ENCODE data around the gene THBS4. TPM values are rescaled to one million over a fixed set of nuclear protein-coding genes. Genes with fewer than 3 reads are reported as not detected.

Gene THBS4
- total RNA-seq, 2 donors from 2014 or later: 18.4 to 20.8 TPM

- DNase-seq: no peak
- Histone ChIP-seq H3K4me3 (no peak overlapping the region), H3K9me3 (no peaks in the 10 kb centered on the region), H3K27ac (no peak overlapping the region), H3K36me3 (replicated peaks in 1 of 2; ENCODE audit: insufficient read depth in 1 of 2, low read depth in 2 of 2) (no peaks in the 10 kb centered on the region), H3K27me3 (no peaks in the 10 kb centered on the region), H3K4me1 (no peaks in the 10 kb centered on the region)
- WGBS, 2 donors: 72 to 73% methylated on average over 4 of the region's 4 CpGs
- intact Hi-C loops (cut with DNase I): no loop called here
- ATAC-seq: no peak
- TF ChIP-seq POLR2A (IDR thresholded peaks at IDR 0.05) (no peak), CTCF (IDR thresholded peaks at IDR 0.05) (no peak)
Observed at GRCh38 chr5:80060966-80061365, 25.8 kb downstream of the THBS4 start.

GRCh38 chr5:80061547-80061946, 26.4 kb downstream of the THBS4 start:
- 71 to 84% methylated on average over 4 of the region's 4 CpGs for WGBS, 2 donors
- no peak for DNase-seq
- Histone ChIP-seq H3K36me3 (replicated peaks in 1 of 2; ENCODE audit: insufficient read depth in 1 of 2, low read depth in 2 of 2) (no peaks in the 10 kb centered on the region), H3K27me3 (no peaks in the 10 kb centered on the region), H3K27ac (no peak overlapping the region), H3K4me3 (no peak overlapping the region), H3K9me3 (no peaks in the 10 kb centered on the region), H3K4me1 (no peaks in the 10 kb centered on the region)
- no peak for ATAC-seq
- intact Hi-C loops (cut with DNase I): no loop called here
- TF ChIP-seq POLR2A (IDR thresholded peaks at IDR 0.05) (no peak), CTCF (IDR thresholded peaks at IDR 0.05) (no peak)

GRCh38 chr5:80064124-80064523, 29.0 kb downstream of the THBS4 start:
- Histone ChIP-seq H3K9me3 (no peaks in the 10 kb centered on the region), H3K4me3 (no peak overlapping the region), H3K27me3 (no peaks in the 10 kb centered on the region)

GRCh38 chr5:80067016-80067415, 31.9 kb downstream of the THBS4 start:
- H3K4me3 ChIP-seq: no peak overlapping the region
- H3K4me1 ChIP-seq: no peaks in the 10 kb centered on the region
- DNase-seq (no peak), ATAC-seq (no peak)
- no peaks in the 10 kb centered on the region for H3K9me3 ChIP-seq
- WGBS, 2 donors: 75 to 80% methylated on average over 2 of the region's 2 CpGs
- no peak for TF ChIP-seq POLR2A (IDR thresholded peaks at IDR 0.05)
- no peak for TF ChIP-seq CTCF (IDR thresholded peaks at IDR 0.05)
- no peaks in the 10 kb centered on the region for H3K27me3 ChIP-seq
- intact Hi-C loops (cut with DNase I): no loop called here
- H3K36me3 ChIP-seq (replicated peaks in 1 of 2; ENCODE audit: insufficient read depth in 1 of 2, low read depth in 2 of 2): no peaks in the 10 kb centered on the region
- H3K27ac ChIP-seq: no peak overlapping the region

More at GRCh38 chr5:80064124-80064523, 29.0 kb downstream of the THBS4 start:
- no peak for ATAC-seq
- Histone ChIP-seq H3K4me1 (no peaks in the 10 kb centered on the region), H3K36me3 (replicated peaks in 1 of 2; ENCODE audit: insufficient read depth in 1 of 2, low read depth in 2 of 2) (no peaks in the 10 kb centered on the region), H3K27ac (no peak overlapping the region)
- intact Hi-C loops (cut with DNase I): no loop called here
- TF ChIP-seq POLR2A (IDR thresholded peaks at IDR 0.05) (no peak), CTCF (IDR thresholded peaks at IDR 0.05) (no peak)
- DNase-seq: no peak

GRCh38 chr5:80067531-80068245, 32.5 kb downstream of the THBS4 start:
- no peak overlapping the region for H3K27ac ChIP-seq
- H3K4me1 ChIP-seq: no peaks in the 10 kb centered on the region
- ATAC-seq (no peak), DNase-seq (no peak)
- H3K4me3 ChIP-seq: no peak overlapping the region
- no peaks in the 10 kb centered on the region for H3K9me3 ChIP-seq
- no peaks in the 10 kb centered on the region for H3K27me3 ChIP-seq
- WGBS, 2 donors: 83 to 85% methylated on average over 8 of the region's 8 CpGs
- no peak for TF ChIP-seq CTCF (IDR thresholded peaks at IDR 0.05)
- no peak for TF ChIP-seq POLR2A (IDR thresholded peaks at IDR 0.05)
- intact Hi-C loops (cut with DNase I): no loop called here
- no peaks in the 10 kb centered on the region for H3K36me3 ChIP-seq (replicated peaks in 1 of 2; ENCODE audit: insufficient read depth in 1 of 2, low read depth in 2 of 2)
